Embryonic facial prominence (tissue), 1 donor: ENCODE data around the gene CCDC167.

Experiments
- DNase-seq: peaks from one replicate; pipeline ENCODE4 v3.0.0-alpha.2; 2016; ENCODE audit errors: extremely low spot score

The CCDC167 gene

DNA sequence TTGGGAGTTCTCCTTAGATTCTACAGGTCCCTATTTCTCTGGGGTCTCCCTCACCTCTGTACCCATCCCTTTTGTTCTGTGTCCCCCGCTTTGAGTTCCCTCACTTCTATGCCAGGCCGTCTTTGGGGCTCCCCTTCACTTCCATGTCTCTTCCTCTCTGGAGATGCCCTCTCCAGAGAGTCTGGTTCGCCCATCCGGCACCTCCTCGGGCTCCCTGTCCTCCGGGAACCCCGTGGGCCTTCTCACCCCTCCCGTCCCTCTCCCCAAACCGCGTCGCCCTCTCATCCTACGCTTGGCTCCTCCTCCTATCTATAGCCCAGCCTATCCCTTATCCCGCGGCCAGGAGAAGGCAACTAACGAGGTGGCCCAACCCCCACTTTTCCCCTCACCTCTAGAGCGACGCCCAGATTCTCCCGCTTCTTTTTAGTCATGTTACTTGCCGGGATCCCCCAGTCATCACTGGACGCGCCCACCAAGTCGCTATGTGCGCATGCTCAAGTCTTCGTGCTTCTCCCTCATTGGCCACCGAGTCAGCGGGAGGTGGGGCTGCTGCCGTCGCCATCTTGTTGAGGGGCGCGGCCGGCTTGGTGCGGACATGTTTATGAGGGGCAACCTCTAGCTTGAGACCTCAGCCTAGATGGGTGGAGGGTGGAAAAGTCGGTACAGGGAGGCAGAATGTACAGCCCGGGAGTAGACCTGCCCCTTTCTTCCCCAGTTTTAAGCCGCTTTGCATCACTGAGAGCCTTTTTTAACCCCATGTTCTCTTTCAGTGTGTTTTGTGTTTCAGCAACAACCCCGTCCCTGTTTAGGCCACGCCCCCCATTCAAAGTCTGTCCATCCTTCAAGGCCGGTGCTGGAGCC lies at the start of gene CCDC167:
Gene CCDC167, minus strand, starts transcription at position 461 of the 861 bp plus-strand sequence. Its CDS starts 30 bp downstream, at position 431.
- peak; percentile 97 for DNase-seq

DNA sequence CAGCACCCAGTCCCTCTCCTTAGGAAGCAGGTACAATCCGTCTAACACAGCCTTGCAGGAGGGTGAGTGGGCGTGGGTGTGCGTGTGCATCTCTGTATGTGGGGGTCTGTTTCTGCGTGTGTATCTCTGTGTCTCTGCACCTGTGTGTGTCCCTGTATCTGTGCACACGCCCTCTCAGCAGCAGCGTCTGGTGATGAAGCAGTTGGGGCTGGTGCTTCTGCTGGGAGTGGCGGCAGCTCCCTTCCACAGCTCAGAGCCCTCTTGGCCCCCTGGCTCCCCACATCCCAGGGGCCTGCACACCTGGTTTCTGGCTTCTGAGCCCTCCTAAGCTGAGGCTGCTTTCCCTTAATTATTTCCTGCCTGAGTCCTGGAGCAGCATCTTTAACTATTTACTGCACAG lies 49.5 kb upstream of the CCDC167 start:
- no peak for DNase-seq

DNA sequence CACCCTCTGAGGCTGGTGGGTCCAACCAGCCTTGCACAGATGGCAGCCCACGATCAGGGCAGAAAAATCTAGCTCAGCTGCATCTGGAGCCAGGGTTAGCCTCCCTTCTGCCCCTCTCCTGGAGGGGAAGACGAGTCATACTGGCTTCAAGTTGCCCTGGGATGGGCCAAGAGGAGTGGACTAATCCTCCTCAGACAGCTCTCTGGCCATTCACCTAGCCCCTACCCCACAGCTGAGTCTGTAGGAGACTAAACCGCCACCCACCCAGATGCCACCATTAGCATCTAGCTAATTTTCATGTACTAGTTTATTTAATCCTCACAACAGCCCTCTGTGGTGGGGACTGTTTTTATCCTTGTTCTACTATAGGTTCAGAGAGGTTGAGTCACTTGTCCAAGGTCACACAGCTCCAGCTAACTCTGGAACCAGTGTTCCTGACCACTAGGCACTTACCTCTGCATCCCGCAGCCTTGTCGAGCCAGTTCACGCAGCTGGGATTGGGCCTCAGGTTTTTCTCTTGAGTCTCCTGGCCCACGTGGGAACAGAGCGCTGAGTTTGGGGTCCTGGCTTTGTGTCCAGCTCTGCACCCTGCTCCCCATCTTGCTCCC lies 48.5 kb upstream of the CCDC167 start:
- DNase-seq: no peak

DNA sequence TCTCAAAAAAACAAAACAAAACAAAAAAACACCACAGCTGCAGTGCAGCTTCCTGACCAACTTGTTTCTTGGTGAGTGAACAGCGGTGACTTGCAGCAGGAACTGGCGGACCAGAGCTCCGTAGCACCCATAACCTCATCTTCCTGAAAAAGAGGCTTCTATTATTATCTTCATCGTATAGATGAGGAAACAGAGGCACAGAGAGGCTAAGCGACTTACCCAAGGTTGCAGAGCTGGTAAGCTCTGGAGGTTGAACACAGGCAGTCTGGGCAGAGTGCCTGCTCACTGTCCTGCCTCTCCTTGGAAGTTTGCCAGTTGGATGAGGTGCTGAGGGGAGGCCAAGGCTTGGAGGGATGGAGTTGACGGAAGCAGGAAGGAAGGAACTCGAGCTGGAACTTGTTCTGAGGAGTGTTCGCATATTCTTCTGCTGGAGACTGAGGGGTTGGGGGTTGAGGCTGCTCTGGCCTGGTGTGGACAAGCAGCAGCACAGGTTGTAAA lies 47.9 kb upstream of the CCDC167 start:
- no peak for DNase-seq

DNA sequence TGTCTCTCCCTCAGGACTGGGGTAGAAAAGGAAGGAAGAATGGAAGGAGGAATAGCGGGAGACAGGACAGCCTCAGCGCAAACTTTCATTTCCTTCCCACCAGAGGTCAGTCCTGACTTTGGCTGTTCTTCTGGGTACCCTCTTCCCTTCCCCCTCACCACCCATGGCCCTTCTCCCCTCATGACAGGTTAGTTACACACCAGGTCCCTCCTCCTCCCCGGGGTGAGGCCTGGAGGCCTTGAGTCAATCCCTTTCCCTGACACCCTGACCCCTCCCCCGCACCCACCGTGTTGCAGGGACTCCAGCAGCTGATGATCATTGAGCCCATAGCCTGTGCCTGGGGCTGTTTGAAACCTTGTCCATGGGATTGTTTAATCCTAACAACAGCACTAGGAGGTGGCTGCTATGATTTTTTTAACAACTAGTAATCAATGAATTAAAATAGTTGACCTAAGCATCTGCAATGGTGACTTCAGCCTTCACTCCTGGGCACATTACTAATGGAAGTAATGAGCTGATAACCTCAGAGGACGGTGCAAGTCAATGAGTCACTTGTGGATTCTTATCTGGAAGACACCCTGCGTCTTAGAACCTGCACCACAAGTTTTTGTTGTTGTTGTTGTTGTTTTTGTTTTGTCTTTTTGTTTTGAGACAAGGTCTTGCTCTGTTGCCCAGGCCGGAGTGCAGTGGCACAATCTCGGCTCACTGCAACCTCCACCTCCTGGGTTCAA lies 46.6 kb upstream of the CCDC167 start:
- DNase-seq: no peak

DNA sequence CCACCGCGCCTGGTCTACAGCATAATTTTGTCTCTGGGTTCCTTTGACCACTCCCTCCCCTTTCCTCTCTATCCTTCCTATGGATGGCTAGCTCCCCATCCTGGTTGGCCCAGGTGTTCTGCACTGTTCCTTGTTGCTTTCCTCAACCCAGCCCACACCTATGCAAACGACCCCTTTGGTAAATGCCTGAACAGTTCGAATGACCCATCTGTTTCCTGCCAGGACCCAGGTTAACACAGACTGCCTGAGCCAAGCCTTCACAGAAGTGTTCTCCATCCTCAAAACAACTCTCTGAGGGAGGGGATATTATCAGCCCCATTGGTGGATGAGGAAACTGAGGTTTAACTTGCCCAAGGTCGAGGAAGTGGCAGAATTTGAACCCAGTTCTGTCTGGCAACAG lies 44.8 kb upstream of the CCDC167 start:
- DNase-seq: no peak

DNA sequence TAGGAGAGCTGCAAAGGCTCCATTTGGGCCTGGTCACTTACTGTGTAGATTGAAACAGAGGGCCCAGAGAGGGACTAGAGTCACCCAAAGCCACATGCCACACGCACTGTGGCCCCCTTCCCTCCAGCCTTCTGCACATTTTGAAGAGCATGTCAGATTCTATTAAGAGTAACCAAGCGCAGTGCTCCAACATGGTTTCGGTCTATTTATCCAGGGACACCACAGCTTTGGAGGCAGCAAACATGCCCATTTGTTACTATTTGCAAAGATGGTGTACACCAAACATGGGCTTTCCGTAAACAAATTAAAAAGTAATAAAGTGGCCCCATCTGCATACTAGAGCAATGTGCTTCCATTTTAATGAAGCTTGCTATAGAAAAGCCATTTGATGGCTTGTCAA lies 43.7 kb upstream of the CCDC167 start:
- no peak for DNase-seq

DNA sequence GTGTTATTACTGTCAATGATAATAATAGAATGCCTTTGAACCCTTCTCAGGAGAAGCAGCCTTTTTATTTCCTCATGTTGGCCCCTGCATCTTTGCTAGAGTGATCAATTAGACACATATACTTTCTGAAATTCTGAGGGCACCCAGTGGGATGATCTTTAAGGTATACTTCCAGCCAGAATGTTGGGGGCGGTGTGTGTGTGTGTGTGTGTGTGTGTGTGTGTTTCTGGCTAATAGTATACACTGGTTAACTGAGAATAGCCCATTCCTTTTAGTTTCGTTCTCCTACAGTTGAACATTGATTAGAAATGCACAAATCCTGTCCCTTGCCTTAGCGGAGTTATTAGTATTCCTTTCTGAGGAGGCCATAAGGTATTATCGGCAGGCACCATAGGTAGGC lies 41.7 kb upstream of the CCDC167 start:
- no peak for DNase-seq

DNA sequence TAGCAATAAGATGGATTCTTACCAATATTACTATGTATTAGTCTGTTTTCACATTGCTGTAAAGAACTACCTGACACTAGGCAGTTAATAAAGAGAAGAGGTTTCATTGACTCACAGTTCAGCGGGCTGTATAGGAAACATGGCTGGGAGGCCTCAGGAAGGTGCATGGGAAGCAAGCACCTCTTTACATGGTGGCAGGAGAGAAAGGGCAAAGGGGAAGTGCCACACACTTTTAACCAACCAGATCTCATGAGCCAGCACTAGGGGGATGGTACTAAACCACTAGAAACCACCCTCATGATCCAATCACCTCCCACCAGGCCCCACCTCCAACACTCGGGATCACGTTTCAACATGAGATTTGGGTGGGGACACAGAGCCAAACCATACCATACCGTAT lies 40.7 kb upstream of the CCDC167 start:
- DNase-seq: no peak

DNA sequence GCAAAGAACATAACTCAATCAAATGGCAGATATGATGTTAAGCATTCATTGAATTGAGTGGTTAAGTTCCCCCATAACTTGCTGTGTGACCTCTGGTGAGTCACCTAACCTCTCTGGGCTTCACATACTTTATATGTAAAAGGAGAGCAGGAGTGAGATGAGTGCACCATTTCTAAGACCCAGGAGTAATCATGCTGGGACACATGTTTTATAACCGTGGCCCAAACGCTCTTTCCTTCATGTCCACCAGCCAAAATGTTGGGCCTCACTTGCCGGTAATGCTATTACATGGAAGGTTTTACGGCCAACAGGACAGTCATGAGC lies 40.3 kb upstream of the CCDC167 start:
- DNase-seq: no peak

DNA sequence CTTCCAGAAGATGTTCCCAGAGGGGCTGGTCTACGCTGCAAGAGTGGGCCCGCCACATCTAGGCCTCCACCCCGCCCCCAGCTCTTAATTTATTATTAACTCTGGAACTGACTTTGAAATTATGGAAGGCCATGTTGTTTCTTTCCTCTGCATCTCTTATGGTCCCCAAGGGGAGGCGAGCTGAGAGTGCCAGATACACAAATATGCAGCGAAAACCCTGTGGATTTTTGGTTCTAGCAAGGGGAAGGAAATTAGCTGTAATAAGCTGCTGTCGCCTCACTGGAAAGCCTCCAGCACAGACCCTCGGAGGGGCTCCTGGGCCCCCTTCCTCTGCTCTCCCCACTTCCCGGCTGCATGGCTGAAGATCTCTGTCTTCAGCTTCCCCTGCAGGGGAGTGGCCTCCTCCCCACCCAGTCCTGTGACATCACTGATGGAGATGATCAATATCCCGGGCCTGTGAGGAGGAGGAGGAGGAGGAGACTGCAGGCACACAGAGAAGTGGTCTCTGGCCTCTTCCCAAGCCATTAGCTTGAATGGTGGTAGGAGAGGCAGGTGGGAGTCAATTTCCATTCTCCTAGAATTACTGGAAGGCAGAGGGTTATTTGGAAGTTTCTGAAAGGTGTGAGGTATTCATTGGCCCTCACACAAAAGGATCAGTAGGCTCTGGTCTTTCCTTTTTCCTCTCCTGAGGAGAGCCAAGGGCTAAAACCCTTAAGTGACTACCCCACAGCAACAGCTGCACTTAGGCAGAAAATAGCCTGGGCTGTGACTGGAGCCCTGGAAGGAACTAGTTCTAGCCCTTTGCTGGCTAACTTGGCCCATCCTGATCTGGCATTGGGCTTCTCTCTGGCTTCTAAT lies 39.7 kb upstream of the CCDC167 start:
- DNase-seq: no peak

DNA sequence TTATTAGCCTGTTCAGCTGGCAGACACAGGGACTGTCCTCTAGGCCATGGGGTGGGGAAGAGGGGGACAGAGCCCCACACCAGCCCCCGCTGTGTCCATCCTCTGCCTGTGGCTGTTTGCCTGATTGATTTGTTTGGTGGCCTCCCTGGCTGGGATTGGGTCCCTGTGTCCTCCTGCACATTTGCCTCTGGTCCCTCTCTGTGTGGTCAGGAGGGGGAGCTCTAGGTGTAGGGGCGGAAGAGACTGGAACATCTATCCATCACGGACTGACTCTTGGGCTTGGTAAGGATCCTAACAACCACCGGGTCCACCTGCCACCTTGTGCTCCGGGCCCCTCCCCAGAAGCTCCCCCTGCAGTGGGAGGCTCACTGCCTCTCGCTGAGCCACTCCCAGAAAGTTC lies 38.4 kb upstream of the CCDC167 start:
- no peak for DNase-seq

DNA sequence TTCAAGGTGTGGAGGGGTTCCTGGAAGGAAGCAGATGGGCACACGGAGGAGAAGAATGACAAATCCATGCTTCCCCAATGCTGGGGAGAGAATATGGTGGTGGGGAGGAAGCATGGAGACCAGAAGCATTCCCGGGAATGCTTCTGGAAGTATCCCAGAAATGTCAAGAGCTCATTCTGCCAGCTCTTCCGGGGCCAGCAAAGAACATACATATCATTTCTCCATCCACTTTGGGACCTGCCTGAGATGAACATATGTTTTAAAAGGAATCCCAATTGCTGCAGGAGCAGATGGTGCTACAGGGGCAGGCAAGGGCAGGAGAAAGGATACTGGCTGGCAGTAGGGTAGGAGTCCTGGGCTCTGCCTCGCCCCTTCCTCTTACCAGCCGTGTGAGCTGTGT lies 37.9 kb upstream of the CCDC167 start:
- no peak for DNase-seq

DNA sequence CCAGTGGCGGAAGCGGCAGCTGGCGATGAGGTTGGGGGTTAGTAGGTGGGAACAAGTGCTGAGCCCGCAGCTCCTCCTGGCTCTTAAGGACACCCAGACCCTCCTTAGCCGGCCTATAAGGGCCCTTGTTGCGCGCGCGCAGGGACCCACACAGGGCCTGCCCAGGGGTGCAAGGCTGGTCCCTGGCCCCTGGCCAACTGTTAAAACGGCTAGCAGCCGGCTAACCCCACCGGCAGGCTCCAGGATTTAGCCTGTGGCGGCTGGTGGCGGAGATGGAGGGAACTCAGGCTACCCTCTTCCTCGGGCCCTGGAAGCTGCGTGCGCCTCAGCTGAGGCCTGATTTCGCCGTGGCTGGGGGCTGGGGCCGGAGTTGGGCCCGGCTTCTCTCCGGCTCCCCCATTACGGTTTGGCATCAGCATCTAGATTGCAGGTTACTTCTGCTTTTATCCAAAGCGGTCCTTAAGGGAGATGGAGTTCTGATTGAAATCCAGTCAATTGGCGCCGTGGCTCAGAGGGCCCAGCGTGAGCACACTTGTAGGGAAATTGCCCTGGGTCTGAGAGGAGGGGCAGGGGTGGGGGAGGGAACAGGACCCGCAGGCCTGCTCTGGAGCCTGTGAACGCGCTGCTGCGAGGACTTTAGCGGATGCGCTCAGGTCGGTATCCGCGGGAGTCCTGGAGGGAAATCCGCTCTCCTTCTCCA lies 36.9 kb upstream of the CCDC167 start:
- DNase-seq: no peak

DNA sequence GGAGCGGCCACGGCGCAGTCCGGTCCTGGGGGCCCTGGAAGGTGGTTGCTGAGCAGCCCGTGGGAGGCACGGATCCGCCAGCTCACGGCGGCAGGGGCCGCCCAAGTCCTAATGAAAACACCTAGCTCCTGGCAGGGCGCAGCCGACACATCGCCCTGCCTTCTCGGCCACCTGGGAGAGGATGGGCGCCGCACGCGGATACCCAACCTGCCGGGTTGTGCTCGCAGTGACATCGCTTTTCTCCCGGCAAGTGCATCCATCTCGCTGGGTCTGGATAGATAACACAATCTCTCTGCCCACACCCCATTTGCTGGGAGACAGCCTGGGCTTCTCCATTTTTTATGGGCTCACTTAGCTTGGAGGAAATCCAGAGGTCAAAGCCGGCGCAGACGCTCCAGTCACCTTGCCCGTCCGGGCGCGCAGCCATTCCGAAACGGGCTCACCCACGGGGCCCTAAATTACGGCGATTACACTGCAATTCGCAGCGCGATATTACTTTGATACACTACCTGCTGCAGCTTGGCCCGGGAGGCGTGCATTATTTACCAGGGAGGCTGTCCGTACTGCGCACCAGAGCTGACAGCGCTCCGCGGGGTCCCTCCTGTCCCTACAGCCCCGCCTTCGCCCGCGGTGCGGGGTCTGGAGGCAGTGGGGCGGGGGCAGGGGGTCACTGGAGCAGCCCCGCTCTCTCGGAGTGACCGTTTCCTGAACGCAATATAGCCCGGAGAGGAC lies 36.2 kb upstream of the CCDC167 start:
- DNase-seq: no peak

DNA sequence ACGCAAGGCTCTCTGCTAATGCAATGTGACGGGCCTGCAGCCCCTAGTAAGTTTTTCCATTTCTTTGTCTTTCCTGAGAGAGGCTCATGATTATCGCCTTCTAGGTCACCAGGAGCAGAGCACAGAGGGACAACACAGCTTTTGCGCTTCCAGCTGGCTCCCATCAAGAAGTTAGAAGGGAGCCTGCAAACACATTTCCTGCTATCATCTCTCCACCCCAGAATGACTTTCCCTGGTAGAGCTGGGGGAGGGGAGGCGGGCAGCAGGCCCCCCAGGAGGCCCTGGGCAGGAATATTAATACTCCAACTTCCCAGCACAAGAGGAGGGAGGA lies 35.7 kb upstream of the CCDC167 start:
- no peak for DNase-seq

DNA sequence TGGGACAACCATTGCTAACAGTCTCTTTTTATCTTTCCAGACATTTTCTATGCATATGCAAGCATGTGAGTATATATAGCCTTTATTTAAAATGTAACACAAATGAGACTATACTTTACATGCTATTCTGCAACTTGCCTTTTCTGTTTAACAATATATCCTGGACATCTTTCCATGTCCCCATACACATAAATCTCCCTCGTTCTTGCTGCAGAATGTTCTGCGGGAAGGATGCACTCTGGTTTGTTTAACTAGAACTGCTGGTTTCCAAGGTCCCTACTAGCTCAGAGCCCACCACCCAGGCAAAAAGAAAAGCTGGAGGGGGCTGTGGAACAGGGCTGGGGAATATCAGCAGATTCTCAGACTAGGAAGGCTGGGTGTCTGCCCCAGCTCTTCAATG lies 35.2 kb upstream of the CCDC167 start:
- DNase-seq: no peak

DNA sequence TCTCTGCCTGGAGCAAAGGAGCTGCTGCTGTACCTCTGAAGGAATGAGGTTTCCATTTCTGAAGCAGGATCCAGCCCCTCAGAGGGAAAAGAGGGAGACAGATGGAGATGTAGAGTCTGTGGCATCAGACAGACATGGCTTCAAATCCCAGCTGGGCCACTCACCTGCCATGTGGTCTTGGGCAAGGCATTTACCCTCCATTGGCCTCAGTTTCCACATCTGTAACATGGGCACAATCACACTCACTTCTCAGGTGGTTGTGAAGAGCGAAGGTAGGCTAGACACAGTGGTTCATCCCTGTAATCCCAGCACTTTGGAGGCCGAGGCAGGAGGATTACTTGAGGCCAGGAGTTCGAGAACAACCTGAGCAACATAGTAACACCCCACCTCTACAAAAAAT lies 32.4 kb upstream of the CCDC167 start:
- no peak for DNase-seq

DNA sequence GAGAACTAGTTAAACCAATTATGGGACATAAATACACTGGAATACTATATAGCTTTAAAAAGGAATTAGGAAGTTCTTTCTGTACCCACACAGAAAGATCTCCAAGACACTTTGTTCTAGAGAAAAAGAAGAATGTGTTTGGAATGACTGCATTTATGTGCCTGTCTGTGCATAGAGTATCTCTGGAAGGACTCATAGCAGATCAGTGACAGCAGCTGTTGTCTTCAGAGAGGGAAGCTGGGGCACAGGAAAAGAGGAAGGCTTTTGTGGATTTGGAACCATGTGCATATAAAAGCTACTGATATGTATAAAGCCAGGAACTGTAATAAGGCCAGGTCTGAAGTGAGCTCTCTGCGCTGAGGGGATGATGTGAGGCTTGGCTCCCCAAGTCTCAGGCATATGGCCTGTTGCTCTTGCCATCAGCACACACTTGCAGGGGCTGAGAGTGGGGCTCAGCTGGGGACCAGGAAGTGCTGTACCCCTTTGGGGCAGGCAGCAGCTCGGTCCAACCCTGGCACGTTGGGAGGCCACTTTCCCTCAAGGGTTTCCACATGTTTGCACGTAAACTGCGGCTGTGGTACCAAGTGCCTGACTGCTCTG lies 31.8 kb upstream of the CCDC167 start:
- DNase-seq: no peak

DNA sequence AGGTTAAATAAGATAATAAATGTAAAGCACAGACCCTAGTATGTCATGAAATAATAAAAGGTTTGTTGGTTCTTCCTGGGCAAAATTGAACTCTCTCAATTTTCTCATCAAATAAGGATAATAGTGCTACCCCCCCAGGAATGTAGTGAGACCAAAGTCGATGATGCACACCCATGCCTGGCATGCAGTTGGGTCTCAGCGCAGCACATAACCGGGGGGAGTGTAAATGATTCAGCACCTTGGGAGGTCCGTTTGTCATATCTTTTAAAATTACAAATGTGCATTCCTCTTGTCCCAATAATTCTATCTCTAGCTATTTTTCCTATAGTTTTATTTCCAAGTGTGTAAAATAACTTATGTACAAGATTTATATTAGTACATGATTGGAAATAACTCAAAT lies 31.3 kb upstream of the CCDC167 start:
- DNase-seq: no peak
